KMS-11 (cell line): ENCODE data around the gene PRR22.
"Not testable (repeated sequence)": the region's sequence is repeated elsewhere in the genome, so short reads cannot be mapped to it uniquely, and the experiment has no call there.

Experiments used
- H2AFZ ChIP-seq: fragments of 200-600 bp; sonication (generic); 2 replicates; pipeline ENCODE4 v1.6.1; 2016; ENCODE audit warnings: antibody characterized with exemption, mixed run types, low read depth
- H3K27ac ChIP-seq: fragments of 200-600 bp; sonication (generic); 2 replicates; pipeline ENCODE4 v1.6.1; 2016; ENCODE audit warnings: mild to moderate bottlenecking, mixed run types
- H3K27me3 ChIP-seq: fragments of 200-600 bp; sonication (generic); 2 replicates; pipeline ENCODE4 v1.6.1; 2017; ENCODE audit warnings: mild to moderate bottlenecking, low read depth, mixed run types, moderate library complexity; ENCODE audit not compliant: insufficient read depth
- H3K36me3 ChIP-seq: fragments of 200-600 bp; sonication (generic); 2 replicates; pipeline ENCODE4 v1.6.1; 2017; ENCODE audit warnings: mild to moderate bottlenecking, mixed run types; ENCODE audit not compliant: insufficient read depth
- H3K4me1 ChIP-seq: fragments of 200-600 bp; sonication (generic); 2 replicates; pipeline ENCODE4 v1.6.1; 2016; ENCODE audit warnings: mild to moderate bottlenecking, low read depth, mixed run types; ENCODE audit not compliant: poor library complexity, severe bottlenecking
- H3K4me2 ChIP-seq: fragments of 200-600 bp; sonication (generic); 2 replicates; pipeline ENCODE4 v1.7.0; 2016; ENCODE audit warnings: mild to moderate bottlenecking, mixed run types
- H3K4me3 ChIP-seq: fragments of 200-600 bp; sonication (generic); IDR thresholded peaks from 2 replicates; pipeline ENCODE4 v1.6.1; 2017; ENCODE audit warnings: low read depth, low read length, mixed read lengths; ENCODE audit not compliant: insufficient read depth
- H3K79me2 ChIP-seq: fragments of 200-600 bp; sonication (generic); 2 replicates; pipeline ENCODE4 v1.6.1; 2016; ENCODE audit warnings: low read depth, mixed run types; ENCODE audit not compliant: insufficient read depth
- H3K9ac ChIP-seq: fragments of 200-600 bp; sonication (generic); 2 replicates; pipeline ENCODE4 v1.6.1; 2016; ENCODE audit warnings: mild to moderate bottlenecking, mixed run types
- H4K20me1 ChIP-seq: fragments of 200-600 bp; sonication (generic); 2 replicates; pipeline ENCODE4 v1.6.1; 2016; ENCODE audit warnings: mild to moderate bottlenecking, mixed run types; ENCODE audit not compliant: insufficient read depth
- TF ChIP-seq, protein P1 (sequence below): fragments of 200-600 bp; sonication (generic); conservative IDR thresholded peaks from 2 replicates; pipeline ENCODE4 v1.6.1; 2017; ENCODE audit warnings: low read depth, mild to moderate bottlenecking, antibody characterized with exemption, low read length, moderate library complexity, mixed read lengths

The PRR22 gene

DNA sequence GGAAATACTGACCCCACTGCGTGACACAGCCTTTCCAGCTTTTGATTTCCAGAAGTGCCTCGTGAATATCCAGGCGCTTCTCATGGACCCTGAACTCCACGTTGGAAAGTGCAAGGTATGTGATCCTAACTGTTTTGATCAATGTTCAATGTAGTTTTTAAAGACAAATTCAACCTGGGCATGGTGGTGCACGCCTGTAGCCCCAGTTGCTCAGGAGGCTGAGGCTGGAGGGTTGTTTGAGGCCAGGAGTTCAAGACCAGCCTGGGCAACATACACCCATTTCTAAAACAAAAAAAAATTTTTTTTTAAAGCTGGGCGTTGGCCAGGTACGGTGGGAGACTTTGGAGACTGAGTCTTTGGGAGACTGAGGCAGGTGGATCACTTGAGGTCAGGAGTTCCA is 32.8 kb downstream of the PRR22 start:
- no peaks in the 10 kb centered on the region for H4K20me1 ChIP-seq
- TF ChIP-seq, protein P1, sequence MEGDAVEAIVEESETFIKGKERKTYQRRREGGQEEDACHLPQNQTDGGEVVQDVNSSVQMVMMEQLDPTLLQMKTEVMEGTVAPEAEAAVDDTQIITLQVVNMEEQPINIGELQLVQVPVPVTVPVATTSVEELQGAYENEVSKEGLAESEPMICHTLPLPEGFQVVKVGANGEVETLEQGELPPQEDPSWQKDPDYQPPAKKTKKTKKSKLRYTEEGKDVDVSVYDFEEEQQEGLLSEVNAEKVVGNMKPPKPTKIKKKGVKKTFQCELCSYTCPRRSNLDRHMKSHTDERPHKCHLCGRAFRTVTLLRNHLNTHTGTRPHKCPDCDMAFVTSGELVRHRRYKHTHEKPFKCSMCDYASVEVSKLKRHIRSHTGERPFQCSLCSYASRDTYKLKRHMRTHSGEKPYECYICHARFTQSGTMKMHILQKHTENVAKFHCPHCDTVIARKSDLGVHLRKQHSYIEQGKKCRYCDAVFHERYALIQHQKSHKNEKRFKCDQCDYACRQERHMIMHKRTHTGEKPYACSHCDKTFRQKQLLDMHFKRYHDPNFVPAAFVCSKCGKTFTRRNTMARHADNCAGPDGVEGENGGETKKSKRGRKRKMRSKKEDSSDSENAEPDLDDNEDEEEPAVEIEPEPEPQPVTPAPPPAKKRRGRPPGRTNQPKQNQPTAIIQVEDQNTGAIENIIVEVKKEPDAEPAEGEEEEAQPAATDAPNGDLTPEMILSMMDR = no peak
- H3K4me1 ChIP-seq = no peaks in the 10 kb centered on the region
- no peaks in the 10 kb centered on the region for H3K36me3 ChIP-seq
- H3K27me3 ChIP-seq = peaks cover 33% of the 10 kb centered on the region; the same call in 1 of the 2 replicates
- no peak overlapping the region for H2AFZ ChIP-seq
- no peak overlapping the region for H3K27ac ChIP-seq
- no peak overlapping the region for H3K4me2 ChIP-seq
- H3K79me2 ChIP-seq = no peaks in the 10 kb centered on the region
- H3K4me3 ChIP-seq = no peak overlapping the region
- H3K9ac ChIP-seq = no peak overlapping the region

DNA sequence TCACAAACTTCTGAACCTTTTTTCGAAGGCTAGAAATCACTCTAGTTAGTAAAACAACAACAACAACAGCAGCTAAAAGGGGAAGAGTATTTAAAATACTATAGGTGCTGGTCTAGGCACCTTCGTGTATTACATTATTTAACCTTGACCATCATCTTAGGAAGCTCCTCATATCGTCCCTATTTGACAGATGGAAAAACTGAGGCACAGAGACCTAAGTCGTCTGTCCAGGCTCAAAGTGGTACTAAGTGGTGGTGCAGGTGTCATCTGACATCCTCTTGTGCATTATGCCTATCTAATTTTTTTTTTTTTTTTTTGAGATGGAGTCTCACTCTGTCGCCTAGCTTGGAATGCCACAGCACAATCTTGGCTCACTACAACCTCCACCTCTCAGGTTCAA is 35.0 kb downstream of the PRR22 start:
- Histone ChIP-seq H3K27me3 (peaks cover 33% of the 10 kb centered on the region; the same call in 1 of the 2 replicates), H3K79me2 (no peaks in the 10 kb centered on the region), H3K4me3 (no peak overlapping the region), H3K9ac (no peak overlapping the region), H3K27ac (no peak overlapping the region), H2AFZ (no peak overlapping the region), H4K20me1 (no peaks in the 10 kb centered on the region), H3K4me2 (no peak overlapping the region), H3K4me1 (no peaks in the 10 kb centered on the region), H3K36me3 (no peaks in the 10 kb centered on the region)
- TF ChIP-seq, protein P1 = no peak

DNA sequence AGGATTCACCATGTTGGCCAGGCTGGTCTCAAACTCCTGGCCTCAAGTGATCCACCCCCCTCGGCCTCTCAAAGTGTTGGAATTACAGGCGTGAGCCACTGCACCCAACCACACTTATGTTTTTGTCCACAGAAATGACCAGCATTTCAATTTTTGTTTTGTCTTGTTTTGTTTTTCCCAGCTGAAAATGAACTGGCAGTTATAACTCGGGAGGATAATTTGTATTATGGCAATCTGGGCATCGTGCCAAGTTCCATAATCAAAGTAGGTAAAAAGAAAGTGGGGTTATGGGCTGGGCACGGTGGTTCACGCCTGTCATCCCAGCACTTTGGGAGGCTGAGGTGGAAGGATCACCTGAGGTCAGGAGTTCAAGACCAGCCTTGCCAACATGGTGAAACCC is 35.6 kb downstream of the PRR22 start:
- H3K4me2 ChIP-seq, H3K79me2 ChIP-seq, H3K4me1 ChIP-seq, H2AFZ ChIP-seq, H3K4me3 ChIP-seq, H3K9ac ChIP-seq, H4K20me1 ChIP-seq, H3K36me3 ChIP-seq, H3K27ac ChIP-seq: not testable (repeated sequence)
- H3K27me3 ChIP-seq = peaks cover 36% of the 10 kb centered on the region; the same call in 1 of the 2 replicates

DNA sequence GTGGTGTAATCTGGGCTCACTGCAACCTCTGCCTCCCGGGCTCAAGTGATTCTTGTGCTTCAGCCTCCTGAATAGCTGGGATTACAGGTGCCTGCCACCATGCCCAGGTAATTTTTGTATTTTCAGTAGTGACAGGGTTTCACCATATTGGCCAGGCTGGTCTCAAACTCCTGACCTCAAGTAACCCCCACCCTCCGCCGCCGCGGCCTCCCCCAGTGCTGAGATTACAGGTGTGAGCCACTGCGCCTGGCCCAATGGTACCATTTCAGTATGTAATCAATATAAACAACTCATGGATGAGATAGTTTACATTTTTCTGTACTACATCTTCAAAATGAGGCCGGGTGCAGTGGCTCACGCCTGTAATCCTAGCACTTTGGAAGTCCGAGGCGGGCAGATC is 39.5 kb downstream of the PRR22 start:
- peaks cover 22% of the 10 kb centered on the region; the same call in 1 of the 2 replicates for H3K27me3 ChIP-seq
- H3K4me3 ChIP-seq, H4K20me1 ChIP-seq, H3K4me1 ChIP-seq, H3K9ac ChIP-seq, H3K36me3 ChIP-seq, H3K27ac ChIP-seq, H3K79me2 ChIP-seq, H3K4me2 ChIP-seq, H2AFZ ChIP-seq: not testable (repeated sequence)

DNA sequence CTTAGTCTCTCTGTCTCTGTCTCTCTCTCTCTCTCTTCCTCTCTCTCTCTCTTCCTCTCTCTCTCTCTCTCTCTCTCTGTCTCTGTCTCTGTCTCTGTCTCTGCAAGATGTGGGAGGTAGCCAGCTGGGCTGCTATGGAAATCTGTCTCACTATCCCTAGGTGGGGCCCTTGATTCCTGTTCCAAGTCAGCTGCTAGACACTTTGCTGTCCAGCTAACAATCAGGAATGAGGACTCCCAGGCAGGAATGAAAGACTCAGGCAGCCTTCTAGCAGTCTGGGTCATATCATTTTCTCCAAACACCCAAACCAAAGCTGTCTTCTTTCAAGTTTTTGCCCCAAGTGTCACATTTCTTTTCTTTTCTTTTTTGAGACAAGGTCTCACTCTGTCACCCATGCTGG is 40.9 kb downstream of the PRR22 start:
- Histone ChIP-seq H3K4me2 (no peak overlapping the region), H3K36me3 (no peaks in the 10 kb centered on the region), H2AFZ (no peak overlapping the region), H3K27ac (no peak overlapping the region), H3K4me3 (no peak overlapping the region), H3K27me3 (peaks cover 22% of the 10 kb centered on the region; the same call in 1 of the 2 replicates), H4K20me1 (no peaks in the 10 kb centered on the region), H3K79me2 (no peaks in the 10 kb centered on the region), H3K9ac (no peak overlapping the region), H3K4me1 (no peaks in the 10 kb centered on the region)
- TF ChIP-seq, protein P1 = no peak
